GM19238 (cell line): ENCODE results near the gene LAMC3.

Experiments
- DNase-seq: peaks from one replicate; pipeline ENCODE4 v3.0.0; 2011; ENCODE audit warnings: low spot score; ENCODE audit not compliant: insufficient read length

LAMC3 gene

DNA sequence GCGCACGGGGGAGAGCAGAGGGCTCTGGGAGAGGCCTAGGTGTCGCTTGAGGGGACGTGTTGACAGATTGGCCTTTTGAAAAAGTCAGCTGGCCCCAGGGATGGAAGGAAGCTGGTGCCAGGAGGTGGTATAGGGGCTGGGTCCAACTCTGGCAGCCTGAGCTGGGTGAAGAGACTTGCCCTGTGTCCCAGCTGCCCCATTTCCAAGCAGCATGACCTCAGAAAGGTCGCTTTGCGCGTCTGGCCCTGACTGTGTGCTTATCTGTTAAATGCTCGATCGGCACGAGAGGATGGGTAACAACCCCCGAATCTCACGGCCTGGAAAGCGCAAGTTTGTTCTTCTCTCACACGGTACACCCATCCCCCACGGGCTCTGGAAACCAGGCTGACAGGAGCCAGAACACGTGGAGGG is 31.2 kb upstream of the LAMC3 start:
- DNase-seq, result no peak

DNA sequence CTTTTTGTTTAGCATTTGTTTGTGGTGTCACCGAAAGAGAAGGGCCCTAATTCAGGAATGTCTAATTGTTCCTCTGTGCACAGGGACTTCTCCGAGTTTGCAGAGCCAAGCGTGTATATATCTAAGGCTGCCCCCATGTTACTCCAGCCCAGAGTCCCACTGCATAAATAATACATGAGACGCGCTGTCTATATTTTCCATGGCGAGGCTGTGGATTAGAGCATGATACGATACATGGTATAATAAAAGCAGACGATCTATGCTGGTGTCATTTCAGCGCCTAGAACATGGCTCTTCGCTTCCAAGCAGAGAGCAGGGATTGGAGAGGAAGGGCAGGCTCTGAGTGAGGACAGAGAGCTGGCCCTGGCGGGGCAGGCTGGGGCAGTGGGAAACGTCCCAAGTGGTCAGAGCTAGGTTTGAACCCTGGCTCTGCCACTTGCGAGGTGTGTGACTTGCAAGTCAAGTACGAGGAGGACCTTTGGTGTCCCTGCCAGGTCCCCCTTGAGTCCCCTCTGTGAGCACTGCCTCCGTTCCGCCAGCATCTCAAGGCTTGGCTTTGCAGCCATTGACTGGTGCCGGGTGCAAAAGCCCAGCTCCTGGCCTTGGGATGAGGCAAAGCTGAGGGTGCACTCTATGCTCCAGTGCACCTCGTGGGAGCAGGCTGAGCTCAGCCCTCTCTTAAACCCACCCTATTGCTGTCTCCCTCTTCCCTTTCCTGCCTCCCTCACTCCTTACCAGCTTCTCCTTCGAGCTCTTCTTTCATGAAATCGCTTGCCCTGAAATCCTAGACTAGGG is 29.2 kb upstream of the LAMC3 start:
- DNase-seq, result no peak

DNA sequence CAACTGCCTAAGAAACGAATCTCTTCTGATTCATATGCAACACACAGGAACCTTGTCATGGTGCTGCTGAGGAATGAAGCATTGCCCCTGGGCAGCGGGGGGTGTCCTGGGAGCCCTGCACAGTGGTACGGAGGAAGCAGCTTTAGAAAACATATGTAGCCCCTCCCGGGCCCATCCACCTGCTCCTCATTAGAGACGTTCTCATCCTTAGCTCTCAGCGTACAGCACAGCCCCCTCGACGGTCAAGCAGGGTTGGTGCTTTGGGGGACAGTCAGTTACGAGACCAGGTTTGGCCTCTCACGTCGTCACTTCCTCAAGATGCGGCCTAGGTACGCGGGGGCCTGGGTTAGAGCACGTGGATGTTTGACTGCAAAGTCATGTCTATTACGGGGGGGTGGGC is 28.4 kb upstream of the LAMC3 start:
- DNase-seq, result no peak

DNA sequence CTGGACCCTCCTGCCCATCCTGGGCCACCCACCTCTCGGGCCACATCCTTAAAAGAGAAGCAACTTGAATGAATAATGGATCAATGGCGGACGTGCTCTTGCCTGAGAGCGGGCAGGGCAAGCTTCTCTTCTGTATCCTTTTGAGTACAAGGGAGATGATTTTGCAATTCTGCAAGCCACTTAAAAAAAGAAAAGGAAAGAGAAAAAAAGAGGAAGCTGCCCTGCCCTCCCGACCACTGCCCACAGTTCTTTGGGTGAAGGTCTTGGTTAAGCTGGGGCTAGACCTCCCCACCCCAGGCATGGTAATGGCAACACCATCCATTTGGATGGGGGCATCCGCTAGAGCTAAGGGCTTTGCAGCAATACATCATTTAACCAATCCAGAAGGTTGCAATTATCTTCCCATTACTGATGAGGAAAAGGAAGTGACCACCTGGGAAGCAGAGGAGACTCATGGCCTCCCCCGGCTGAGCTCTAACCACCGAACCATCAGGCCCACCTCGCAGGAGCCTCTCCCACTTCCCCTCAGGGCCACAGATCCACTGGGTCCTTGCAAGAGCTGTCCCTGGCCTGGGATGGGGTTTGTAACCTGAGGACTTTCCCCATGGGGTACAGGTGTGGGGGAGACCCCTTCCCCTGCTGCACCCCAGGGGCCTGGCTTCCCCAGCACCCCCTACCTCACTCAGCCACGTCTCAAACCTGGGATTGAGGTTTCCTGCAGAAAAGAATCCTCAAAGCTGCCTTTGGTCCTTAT is 27.8 kb upstream of the LAMC3 start:
- no peak for DNase-seq

DNA sequence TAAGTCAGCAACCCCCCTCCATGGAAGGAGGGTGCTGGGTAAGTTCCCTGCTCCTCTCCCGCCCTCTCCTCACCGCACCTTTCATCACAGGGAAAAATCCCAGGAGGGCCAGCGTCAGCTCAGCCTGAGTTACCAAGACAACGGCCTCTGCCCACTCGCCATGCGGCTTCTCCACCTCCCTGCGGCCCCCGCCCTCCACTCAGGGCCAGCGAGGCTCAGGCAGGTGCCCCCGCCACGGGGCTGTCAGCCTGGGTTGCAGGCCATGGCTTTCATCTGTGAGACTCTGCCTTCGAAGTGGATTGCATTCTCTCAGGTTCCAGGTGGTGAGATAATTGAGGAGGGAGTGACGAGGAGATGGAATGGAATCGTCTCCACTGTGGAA is 27.2 kb upstream of the LAMC3 start:
- DNase-seq, result no peak

DNA sequence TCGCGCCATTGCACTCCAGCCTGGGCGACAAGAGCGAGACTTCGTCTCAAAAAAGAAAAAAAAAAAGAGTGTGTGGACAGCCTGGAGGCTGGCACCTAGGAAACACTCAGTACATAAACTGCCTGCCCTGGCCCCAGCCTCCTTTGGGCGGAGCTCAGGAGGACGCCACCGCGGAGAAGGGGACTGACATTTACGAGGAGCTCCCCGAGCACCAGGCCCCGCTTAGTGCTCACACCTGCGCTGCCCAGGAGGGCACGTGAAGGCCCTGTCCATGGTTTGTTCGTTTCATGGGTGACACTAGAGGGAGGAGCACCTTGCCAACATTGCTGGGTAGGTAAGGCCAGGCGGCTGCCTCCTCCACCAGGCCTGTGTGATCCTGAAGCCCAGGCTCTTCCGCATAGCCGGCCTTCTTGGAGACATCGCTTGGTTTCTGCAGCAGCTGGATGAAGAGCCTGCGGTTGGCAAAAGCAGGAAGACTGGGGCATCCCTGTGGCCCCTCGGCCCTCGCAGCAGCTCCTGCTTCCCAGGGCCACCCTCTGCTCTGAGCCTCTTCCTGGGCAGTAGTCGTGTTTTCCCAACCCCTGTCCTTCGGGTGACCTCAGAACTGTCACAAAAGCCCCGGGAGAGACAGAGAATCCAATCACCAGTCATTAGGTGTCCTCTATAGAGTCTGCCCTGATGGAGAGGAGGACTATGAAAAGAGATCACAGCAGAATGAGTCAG is 26.2 kb upstream of the LAMC3 start:
- no peak for DNase-seq

DNA sequence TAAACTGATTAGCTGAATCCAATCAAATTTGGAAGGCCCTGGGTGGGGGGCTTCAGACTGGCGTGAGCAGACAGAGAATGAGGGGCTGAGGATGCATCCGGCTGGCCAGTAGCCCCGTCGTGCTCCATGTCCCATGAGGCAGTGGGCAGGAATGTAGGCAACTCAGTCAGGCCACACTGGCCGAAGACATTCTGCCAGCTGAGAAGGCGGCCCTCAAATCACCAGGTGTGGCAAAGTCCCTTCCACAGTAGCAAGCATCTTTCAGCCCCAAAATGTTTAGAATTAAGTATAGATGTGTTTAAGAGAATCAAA is 25.7 kb upstream of the LAMC3 start:
- no peak for DNase-seq

DNA sequence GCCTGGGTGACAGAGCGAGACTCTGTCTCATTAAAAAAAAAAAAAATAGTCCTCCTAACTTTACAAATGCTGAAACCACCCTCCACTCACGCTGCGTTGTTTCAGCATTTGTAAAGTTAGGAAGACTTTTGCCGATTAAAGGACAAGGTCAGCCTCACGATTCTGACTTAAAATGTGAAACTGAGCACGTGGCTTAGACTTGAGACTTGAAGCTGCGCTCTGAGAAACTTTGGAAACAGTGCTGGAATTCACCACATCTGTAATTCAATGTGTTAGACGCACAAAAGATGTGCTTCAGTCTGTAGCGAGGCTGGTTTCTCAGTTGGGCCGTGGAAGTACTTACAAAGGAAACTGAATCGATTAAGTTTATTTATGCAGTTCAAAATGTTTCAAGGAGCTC is 25.0 kb upstream of the LAMC3 start:
- DNase-seq, result no peak

DNA sequence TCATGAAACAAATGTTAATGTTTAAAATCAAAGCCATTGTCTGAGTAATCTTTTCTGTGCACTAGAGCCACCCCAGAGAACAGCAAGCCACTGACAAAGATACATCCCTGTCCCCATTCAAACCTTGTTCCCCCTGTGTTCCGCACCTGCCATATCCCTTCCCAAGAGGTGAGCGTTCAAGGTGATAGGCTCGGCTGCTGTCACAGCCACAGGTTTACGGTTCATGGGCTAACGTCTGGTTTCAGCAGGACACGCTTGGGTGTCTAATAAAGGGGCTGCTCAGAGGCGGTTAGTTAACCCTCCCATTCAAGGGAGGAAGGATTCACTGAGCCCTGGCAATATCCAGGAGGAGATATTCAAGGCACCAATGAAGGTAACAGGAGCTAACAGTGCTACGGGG is 24.5 kb upstream of the LAMC3 start:
- DNase-seq, result no peak

DNA sequence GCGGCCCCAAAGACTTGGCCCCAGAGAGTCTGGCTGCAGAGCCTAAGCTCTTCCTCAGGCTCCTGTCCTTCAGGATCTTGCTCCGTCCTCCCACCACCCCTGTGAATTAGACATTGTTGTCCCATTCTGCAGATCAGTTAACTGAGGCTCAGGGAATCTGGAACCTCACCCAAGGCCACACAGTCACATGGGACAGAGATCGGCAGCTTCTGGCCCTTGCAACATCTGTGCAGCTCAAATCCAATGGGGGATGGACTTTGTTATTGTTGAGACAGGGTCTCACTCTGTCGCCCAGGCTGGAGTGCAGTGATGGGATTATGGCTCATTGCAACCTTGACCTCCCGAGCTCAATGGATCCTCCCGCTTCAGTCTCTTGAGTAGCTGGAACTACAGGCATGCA is 23.9 kb upstream of the LAMC3 start:
- DNase-seq, result no peak

DNA sequence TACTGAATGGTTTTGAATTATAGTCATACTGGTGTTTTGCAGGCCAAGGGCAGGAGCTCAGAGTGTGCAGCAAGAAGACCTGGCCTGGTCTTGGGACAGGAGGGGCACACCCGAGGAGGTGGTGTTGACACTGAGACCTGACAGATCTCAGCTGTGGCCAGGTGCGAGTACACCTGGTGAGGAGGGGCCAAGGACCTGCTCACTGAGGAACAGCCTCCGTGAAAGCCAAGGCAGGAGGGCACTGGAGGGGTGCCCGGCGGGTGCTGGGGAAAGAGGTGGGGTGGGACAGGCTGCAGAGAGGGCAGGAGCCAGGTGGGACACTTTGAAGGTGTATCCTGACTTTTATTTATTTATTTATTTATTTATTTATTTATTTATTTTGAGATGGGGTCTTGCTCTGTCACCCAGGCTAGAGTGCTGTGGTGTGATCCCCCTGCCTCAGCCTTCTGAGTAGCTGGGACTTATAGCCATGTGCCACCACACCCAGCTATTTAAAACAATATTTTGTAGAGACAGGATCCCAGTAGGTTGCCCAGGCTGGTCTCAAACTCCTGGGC is 23.3 kb upstream of the LAMC3 start:
- no peak for DNase-seq

DNA sequence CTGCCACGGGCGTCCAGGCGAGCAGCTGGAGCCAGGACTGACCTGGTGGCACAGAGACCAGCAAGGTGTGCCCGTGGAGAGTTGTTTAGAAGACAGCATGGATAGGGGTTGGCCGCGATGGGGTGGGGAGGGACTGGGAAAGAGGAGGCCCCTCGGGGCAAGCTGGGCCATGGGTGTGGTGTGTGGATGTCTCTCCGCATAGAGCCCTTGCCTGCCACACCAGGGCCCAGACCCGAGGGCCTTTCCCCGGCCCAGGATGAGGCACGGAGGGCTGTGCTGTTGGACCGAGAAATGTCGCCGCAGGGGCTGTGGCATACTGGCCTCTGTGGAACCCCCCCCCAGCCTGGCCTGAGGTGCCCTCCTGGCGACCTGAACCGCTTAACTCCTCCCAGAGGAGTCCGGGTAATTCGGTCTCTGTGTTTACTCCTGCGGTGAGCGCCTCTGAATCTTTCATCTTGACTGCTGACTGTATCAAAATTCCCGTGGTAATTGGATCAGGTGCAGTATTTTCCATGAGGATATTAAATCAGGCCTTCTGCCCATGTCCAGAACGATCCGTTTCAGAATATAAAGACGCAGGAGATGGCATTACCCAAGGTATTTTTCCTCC is 22.5 kb upstream of the LAMC3 start:
- no peak for DNase-seq

DNA sequence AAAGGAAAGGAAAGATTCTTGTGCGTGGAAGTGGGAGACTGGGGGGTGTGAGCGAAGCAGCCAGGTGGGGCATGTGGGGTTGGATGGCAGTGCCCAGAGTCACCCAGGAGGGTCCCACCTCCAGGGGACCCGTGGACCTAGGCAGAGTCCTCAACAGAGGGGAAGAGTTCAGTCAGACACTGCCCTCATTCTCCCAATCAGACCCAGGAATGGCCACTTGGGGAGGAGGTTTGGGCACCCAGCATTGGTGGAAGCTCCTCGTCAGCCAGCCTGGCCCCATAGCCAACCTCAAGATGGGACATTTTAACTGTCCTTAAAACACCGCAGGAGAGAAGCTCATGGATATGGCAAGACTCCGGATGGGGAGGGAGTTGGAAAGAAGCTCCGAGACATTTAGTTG is 21.9 kb upstream of the LAMC3 start:
- DNase-seq, result no peak

DNA sequence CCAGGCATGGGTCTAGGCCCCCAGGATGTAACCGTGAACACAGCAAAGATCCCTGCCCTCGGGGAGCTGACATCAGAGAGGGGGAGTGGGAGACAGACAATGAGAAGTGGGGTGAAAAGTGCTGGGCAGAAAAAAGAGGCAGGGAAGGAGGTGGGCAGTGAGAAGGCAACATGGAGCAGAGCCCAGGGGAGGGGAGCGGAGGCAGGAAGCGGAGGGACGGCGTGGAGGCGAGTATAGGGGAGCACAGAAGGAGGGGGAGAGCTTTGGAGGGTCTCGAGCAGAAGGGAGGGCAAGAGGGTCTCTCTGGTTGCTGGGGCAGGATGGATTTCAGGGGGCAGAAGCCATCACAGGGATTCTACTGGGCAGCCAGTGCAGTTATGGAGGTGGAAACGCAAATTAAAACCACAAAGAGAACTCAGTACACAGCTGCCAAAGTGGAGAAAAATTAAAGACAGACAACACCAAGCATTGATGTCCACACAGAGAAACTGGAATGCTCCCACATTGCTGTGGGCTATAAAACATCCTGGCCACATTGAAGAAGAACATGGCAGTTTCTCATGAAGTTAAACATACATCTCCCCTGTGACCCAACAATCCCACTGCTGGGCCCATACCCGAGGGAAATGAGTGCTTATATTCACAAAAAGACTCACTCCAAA is 21.1 kb upstream of the LAMC3 start:
- no peak for DNase-seq

DNA sequence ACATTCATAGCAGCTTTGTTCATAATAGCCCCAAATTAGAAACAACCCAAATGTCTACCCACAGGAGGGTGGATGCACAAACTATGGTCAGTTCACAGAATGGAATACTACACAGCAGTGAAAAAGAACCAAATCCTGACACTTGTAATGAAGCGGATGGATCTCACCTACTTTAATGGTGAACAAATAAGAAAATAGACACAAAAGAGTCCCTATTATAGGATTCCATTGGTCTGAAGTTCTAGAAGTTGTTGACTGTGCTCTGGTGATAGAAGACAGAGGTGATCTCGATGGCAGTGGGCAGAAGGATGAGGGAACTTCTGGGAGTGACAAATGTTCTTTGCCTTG is 20.6 kb upstream of the LAMC3 start:
- no peak for DNase-seq

DNA sequence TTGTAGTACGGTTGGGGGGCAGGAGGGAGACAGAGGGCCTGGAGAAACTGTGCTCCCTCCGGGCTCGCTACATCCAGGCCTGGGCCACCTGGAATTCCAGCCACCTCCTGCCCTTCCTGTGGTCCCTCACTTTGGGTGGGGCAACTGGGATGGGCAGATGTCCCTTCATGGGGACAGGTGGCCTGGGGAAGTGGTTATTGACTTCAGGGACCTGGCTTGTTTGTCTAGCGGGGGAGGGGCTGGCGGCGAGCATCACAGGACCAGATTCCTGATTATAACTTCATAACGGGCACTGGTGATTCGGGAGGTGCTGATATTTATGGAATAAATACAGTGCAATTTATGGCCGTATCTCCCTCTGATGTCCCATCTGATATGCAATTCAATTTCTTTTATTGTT is 20.1 kb upstream of the LAMC3 start:
- DNase-seq, result no peak

DNA sequence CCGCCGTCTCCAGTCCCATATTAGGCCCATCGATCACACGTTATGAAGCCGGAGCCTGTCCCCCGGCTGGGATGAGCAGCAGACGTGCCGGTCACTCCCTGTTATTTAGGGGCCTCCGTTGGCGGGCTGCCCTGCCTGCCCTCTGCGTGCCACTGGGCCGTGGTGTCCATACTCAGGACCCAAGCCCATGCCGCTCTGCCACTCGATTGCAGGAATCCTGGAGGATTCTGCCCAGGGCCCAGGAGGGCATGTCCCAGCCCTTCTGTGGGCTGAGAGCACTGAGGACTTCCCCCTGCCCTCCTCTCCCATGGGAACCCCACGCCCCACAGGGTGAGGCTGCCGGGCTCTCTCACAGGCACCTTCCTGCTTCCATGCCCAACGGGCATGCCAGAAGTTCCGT is 19.6 kb upstream of the LAMC3 start:
- DNase-seq, result no peak

DNA sequence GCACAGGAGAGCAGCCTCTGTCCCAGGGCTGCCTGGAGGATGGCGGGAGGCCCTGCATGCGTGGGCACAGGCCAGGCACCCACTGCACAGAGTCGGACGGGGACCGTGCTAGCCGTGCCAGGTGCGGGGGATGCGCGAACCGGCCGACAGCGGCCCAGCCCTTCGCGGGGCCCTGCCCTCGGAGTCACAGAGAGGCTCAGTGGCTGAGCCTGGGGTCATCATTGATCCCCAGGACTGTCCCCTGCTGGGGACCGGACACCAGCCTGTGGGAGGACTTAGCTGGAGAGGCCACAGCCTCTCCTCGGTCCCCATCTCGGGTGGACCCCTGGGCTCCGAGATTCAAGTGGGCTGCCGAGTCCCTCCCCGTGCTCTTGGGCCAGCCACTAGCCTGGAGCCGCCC is 19.1 kb upstream of the LAMC3 start:
- DNase-seq, result no peak

DNA sequence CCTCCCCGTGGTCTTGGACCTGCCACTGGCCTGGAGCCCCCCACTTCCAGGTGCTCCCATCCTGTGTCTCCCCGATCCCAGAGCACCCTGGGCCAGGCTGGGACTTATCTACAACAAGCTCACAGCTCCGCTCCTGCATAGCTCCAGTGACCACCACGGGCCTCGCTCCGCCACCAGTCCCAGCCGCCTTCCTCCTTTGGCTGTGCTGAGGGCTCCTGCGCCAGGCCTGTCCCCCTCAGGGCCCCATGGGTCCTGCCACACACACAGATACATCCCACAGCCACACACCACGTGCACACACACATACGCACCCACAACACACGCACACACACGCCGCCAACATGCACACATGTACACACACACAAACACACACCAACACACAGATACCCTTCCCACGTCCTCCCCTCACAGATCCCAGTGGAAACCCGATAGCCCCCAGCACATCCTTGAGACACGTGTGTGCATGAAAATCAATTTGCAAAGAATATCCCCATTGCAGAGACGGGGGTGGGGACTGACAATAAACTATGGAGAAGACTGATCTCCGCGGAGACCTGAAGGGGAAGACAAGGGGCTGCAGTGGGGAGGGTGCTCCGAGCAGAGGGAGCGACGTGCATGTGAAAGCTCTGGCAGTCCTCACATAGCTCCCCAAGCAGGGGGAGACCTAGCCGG is 18.5 kb upstream of the LAMC3 start:
- DNase-seq, result no peak

DNA sequence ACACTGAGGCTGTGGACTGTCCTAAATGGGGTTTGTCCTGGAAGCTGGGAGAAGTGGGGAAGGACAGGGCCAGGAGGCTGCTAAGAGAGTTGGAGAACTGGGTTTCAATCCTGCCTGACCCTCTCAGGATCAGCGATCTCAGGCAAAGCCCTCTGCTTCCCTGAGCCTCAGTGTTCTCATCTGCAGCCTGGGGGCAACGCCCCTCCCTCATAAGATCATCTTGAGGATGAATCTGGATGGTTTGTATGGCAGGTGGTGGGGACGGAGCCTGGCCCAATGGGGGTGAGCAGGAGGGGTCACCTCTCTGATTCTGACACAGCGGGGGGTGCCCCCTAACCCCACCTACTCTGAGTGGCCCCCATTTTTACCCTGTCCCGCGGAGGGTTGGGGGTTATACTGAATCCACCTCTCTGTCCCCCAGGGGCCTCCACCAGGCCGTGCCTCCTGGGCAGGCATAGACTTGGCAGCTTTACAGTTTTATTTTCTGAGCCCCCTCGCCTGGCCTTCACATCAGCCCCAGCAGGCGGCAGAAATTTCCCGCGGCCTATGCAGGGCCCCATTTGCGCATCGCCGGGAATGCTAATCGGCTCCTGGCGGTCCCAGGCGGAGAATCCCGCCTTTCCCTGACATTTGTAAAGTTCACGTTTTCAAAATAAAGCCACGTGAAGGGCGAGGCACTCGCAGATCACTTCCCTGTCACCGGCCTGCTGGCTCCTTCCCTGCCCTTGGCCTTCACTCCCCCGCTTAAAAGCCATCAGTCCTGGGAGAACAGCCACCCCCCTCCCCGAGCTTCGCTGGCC is 17.8 kb upstream of the LAMC3 start:
- DNase-seq, result no peak
